GM19239 (cell line): ENCODE results near the gene TMEM45A.
"Not testable (repeated sequence)": the region's sequence is repeated elsewhere in the genome, so short reads cannot be mapped to it uniquely, and the experiment has no call there.

Experiments used
- DNase-seq: peaks from one replicate; pipeline ENCODE4 v3.0.0; 2011; ENCODE audit warnings: low spot score; ENCODE audit not compliant: insufficient read length
- FAIRE-seq: peaks from 2 replicates; lab custom pipeline; 2011; peaks lifted over from hg19 to GRCh38; lab: Jason Lieb, UNC

Gene TMEM45A

DNA sequence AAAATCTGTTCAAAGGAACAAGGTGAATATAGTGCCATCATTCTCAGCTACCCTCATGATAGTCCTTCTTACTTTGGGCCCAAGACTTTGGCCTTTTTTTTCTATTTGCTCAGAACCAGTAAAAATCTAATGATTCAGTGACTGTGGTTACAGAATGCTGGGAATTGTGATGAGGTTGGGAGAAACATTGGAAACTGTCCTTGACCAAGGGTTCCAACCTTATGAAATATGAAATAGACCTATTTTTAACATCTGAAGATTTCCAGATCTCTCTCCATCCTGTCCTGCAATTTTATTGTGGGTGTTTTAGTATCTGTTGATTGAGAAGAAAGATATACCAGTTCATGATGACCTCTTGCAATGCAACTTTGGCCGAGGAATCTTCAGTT lies 34.9 kb downstream of the TMEM45A start:
- FAIRE-seq (peak; percentile 49), DNase-seq (no peak)

DNA sequence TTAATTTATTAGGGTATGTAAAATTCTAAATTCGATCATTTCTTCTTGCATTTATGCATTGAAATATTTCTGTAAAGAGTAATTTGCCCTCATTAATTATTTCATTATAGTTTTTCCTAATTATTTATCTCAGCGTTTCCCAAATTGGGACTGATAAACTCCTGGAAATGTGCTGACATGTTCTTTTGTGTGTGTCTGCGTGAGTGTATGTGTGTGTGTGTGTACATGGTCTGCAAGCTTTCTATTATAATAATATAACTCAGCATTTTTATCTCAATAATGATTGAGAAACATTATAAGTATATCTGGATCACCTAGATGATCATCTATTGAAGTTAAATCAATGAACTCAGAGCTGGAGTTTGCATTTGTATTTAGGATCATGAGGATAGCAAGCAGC lies 38.7 kb downstream of the TMEM45A start:
- no peak for FAIRE-seq
- no peak for DNase-seq

DNA sequence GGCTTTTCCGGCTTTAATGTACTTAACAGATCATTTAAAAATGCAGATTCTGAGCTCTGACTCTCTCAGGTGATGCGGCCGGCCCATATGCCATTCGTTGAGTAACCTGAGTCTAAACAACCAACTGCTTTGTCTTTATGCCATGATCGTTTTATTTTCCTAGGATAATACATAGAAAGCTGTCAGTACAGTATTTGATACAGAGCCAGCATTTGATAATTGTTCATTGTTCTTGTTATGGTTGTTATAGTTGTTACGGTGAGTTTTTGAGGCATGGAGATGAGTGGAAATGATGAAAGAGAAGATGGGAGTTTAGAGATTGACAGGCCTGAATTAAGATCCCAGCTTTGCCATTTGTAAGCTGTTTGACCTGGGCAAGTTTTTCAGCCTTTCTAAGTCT lies 40.0 kb downstream of the TMEM45A start:
- no peak for FAIRE-seq
- no peak for DNase-seq

DNA sequence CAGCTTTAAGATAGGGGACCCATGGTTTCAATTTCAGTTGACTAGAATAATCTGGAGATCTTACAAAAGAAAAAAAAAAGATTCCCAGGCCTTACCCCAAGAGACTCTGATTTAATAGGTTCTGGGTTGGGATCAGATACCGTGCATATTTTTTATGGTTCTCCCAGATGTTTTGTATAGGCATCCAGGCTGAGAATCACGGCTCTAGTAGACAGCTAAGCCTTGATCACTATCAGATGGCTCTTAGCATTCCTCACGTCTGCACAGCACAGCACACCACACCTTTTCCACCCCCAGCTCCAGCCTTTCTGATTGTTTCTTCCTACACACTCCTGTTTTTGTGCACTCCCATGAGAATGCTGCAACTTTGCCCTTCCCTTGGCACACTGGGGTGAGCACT lies 40.8 kb downstream of the TMEM45A start:
- DNase-seq, result no peak
- FAIRE-seq, result no peak

DNA sequence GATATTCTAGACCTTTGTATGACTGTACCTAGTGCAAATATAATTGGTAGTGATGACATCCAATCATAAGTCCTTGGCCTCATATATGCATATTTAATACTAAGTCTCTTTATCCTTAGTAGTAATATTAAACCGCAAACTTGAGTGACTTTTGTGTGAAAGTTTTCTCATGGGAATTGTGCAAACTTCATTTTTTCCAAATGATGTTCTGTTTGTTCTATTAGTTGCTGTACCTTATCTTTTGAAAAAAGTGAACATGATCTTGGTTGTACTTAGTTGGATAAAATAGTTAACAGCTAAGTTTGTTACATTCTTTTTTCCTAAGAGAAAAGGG lies 43.2 kb downstream of the TMEM45A start:
- DNase-seq (no peak), FAIRE-seq (no peak)

DNA sequence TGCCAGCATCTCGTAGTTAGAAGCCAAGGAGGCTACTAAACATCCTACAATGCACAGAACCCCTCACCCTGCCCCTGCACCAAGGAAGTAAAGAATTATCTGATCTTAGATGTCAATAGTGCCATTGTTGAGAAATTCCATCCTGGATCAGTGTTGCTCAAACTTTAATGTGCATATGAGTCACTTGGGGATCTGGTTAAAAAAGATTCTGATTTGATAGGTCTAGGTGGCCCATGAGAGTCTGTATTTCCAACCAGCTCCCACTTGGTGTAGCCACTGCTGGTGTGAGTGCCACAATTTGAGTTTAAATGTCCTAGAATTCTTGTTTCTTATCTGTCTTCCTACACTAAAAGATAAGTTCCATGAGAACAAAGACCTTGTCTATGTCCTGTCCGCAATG lies 43.7 kb downstream of the TMEM45A start:
- FAIRE-seq, result no peak
- DNase-seq, result no peak

DNA sequence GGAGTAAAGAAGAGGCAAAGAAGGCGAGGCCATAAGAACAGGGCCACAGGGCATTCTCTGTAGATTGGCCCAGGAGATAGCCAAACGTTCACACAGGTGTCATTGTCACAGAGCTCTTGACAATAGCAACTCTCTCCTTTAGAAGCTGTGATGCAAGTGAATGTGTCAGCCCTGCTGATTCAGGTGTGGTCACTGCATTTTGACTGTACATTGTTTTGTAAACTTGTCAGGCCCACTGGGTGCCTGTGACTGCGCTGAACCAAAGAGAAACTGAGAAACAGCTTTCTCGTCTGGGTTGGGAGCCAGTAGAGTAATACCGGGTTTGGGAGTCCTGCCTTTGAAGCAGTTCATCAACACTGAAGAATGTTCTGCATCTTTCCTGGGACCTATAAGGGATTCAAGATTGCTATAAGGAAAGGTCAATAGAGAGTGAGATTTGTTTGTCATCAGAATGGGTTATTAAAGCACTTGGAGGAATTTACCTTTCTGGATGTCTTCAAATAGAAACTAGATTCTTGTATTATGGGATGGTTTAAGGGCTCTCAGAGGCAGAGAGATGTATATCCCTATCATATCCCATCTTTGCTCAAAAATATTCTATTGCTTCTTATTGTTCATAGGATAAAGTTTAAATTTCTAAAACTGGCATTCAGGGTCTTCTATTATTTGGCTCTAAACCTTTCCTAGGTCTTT lies 45.4 kb downstream of the TMEM45A start:
- no peak for DNase-seq
- FAIRE-seq, result peak; percentile 76

DNA sequence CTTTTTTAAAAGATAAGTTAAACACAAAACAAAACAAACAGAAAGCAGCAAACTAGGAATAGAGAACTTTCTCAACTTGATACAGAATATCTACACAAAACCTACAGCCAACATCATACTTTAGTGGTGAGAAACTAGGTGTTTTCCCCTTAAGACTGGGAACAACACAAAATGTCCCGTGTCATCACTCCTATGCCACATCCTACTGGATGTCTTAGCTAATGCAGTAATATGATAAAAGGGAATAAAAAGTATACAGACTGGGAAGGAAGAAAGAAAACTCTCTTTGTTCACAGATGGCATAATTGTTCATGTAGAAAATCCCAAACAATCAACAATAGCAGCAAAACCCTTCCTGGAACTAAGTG lies 45.9 kb downstream of the TMEM45A start:
- FAIRE-seq, result peak; percentile 4
- no peak for DNase-seq

DNA sequence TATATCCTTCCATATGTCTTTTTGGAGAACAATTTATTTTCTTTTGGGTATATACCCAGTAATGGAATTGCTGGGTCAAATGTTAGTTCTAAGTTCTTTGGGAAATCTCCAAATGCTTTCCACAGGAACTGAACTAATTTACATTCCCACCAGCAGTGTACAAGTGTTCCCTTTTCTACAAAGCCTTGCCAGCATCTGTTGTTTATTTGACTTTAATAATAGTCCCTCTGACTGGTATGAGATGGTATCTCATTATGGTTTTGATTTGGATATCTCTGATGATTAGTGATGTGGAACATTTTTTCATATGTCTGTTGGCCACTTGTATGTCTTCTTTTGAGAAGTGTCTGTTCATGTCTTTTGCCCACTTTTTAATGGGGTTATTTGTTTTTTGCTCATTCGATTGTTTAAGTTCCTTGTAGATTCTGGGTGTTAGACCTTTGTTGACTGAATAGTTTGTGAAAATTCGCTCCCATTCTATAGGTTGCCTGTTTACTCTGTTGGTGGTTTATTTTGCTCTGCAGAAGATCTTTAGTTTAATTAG lies 48.4 kb downstream of the TMEM45A start:
- no peak for DNase-seq
- FAIRE-seq, result no peak

DNA sequence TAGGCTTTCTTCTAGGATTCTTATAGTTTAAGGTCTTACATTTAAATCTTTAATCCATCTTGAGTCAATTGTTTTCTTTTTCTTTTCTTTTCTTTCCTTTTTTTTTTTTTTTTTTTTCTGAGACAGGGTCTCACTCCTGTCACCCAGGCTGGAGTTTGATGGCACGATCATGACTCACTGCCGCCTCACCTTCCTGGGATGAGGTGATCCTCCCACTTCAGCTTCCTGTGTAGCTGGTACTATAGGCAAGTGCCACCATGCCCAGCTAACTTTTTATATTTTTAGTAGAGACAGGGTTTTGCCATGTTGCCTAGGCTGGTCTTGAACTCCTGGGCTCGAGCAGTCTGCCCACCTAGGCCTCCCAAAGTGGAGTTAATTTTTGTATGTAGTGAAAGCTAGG lies 49.0 kb downstream of the TMEM45A start:
- DNase-seq, FAIRE-seq: not testable (repeated sequence)

DNA sequence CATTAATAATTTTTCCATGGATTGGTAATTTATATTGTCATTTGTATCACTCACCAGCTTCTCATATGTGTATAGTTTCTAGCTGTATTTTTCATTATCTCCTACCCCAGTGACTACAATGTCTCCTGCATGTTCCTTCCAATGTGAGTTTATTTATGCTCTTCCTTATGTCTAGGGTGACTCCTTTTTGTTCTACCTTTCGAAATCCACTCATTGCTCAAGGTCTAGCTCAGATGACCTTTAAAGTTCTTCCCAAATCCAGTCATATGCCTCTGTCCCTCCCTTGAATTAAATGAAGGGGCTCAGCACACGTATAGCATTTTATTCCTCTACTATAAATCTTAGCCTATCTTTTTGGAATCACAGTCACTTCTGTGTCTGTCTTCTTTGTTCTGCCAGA lies 53.0 kb downstream of the TMEM45A start:
- DNase-seq, result no peak
- no peak for FAIRE-seq

DNA sequence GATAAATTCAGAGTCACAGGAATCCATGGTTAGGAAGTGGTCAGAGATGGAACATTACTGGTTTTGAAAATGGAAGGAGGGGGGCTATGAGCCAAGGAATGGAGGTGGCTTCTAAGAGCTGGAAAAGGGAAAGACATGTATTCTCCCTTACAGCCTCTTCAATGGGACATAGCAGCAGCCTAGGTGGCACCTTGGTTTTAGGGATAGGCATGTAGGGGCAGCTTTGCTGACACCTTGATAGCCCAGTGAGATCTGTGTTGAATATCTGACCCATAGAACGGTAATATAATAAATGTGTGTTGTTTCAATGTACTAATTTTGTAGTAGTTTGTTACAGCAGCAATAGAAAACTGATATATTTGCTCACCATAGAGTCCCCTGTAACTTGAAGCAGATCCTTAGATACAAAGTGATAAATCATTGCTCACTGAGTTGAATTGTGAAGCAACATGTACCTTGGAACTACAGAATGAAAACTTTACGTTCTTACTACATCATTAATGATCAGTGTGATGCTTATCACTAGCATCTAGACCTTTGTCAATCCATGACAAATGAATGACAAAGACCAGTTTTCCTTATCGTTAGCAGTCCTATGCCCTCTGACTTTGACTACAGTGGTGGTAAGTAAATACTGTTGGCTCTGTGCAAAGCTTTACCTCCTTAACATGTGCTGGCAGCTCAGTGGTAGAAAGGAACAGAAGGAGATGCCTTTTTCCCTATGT lies 53.8 kb downstream of the TMEM45A start:
- DNase-seq (no peak), FAIRE-seq (no peak)

DNA sequence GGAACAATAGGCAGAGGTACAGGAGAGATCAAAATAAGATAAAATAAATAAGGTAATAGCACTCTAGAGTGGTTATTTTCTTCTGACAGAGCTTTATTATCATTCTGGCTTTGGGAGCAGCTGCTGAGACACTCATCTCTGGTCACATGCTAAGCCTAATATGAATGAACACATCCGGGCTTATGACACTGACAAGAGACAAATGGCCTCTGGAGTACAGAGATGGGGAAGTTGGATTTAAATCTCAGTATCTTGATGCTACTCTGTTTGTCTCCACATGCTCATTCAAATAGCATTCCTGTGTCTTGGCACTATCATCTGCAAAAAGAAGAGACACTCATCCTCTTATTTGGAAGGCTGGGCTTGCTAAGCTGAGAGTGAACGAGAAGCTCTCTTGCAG lies 55.6 kb downstream of the TMEM45A start:
- no peak for DNase-seq
- no peak for FAIRE-seq

DNA sequence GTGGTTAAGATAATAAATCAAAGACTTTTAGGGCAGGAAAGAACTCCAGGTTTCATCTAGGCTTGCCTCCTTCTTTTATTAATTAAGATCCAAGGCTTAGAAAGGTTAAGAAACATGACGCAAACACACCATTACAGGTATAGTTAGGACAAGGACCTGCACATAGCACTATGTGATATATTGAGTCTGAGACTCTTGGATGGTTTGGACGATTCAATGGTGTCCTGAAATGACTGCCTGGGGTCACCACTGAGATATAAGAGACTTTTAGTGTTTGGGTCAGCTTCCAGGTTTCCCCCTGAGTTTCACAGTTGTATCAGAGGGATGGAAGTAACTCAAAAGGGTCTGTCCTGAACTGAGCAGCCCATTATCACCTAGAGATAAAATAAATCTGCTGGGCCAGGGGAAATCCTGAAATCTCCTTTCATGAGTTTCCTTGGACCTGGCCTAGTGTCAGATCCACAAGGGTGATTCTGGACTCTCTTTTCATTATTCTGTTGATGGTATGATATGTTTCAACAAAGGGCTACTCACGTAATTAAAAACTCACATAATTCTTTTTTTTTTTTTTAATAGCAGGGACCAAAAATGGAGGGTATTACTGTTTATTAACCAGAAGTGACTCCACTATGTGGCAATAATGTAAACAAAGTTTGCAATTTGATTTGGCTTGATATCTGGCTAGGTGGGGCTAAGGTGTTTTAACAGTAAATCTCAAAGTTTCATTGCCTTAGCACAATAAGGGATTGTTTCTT lies 61.4 kb downstream of the TMEM45A start:
- FAIRE-seq (no peak), DNase-seq (no peak)

DNA sequence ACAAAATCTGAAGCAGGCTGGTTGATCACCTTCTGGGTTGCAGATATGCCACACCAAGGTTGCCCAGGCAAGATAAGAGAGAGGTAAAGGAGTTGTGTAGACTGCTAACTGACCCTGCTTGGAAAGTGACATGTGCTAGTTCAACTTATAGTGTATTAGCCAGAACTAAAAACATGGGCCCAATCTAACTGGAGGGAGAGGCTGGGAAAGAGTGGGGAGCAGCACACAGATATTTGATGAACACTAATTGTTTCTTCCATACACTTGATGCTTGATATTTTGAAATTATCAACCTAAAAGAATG lies 61.9 kb downstream of the TMEM45A start:
- no peak for DNase-seq
- no peak for FAIRE-seq

DNA sequence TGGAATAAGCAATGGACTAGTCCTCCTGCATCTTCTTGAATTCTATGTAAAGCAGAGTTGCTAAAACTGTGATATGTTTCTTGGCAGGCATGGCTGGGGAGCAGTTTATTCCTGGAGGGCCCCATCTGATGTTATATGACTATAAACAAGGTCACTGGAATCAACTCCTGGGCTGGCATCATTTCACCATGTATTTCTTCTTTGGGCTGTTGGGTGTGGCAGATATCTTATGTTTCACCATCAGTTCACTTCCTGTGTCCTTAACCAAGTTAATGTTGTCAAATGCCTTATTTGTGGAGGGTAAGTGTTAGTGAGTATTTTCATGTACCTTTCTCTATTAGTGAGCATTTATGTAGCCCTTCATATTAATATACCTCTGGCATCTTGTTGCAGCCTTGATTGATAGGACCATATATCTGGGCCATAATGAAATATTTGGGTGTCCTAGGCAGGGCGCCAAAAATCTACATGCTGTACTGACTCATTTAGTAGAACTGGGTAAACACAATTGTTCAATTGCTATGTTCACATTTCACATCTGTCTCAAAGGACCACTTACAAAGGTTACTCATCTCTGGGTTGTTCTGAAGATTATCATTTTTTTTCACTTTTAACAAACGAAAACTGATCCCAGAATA lies 64.4 kb downstream of the TMEM45A start:
- FAIRE-seq (no peak), DNase-seq (no peak)

DNA sequence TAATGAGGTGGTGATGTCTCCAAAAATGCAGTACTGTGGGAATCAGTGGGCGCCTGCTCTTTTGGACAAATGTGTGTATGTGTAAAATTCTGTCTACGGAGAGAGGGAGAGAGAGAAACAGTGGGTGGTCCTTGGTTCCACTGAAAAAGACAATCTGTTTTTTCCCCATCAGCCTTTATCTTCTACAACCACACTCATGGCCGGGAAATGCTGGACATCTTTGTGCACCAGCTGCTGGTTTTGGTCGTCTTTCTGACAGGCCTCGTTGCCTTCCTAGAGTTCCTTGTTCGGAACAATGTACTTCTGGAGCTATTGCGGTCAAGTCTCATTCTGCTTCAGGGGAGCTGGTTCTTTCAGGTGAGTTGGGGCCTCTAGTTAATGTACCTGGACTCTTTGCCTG lies 65.8 kb downstream of the TMEM45A start:
- DNase-seq (no peak), FAIRE-seq (no peak)

DNA sequence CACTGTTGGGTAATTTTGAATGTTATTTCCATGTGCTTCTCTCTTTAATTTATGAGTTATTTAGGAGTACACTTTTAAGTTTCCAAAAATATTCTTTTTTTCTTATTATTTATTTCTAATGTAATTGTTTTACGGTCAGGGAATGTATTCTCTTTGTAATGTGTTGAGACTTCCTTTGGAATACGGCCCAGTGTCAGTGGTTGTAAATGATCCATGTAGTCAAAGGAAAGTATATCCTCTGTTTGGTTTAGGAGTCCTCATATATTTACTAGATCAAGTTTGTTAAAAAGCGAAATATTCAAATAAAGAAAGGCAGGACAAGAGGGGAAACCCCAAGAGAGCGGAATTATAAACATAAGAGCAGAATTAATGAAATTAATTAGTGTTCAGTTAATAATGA lies 68.0 kb downstream of the TMEM45A start:
- DNase-seq, result no peak
- no peak for FAIRE-seq

DNA sequence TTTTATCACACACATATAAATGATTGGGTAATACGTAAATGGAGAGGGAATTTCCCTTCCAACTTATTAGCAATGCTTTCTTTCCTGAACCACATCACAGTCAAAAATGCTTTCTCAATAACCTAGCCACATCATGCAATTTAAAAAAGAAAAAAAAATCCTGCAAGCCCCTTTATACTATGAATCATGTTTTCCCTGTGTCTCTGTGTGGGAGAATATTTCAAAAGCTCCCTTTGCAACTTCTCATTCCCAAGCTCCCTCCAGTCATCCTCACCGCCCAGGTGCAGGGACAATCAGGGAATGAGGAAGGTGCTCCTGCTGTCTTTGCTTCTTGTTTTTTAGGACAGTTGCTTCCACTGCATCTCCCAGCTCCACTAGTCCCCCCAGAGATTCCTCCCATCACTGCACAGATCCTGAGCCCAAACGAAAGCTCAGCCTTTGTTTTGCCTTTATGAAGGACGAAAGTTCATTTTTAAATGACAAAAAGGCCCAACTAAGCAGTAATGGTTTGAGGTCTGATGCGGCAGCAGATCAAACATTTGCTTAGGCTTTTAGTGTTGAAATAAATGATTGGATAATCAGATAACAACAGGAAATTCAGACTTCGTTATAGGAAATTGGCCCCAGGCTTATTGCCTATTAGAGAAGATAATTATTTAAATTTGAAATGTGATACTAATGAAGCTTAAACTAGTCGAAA lies 69.2 kb downstream of the TMEM45A start:
- FAIRE-seq (no peak), DNase-seq (no peak)

DNA sequence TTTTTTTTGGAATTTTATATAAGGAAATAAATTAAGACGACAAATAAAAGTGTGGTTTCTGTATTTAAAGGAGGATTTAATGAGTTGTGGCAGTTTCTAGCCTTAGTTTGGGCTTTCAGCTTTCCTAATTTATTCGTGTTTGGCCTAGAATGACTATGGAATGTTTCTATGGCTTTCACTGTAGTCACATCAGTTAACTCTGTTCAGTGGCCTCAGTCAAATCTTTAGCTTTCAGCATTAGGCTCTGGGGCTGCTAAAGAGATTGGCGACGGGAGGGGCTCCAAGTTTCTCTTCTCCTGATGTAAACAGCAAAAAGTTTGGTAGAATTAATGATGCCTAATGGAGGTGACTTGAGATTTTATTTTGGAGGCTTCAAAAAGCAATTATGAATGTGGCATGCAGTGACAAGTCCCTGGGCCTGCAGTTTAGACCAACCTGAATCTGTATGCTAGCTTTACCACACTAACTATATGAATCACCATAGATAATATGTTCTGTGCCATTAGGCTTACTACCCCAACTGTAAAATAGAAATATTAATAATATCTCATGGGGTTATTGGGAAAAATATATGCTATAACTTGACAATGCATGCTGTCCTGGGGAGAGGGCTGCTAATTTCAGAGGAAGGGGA lies 69.9 kb downstream of the TMEM45A start:
- DNase-seq, result no peak

More for the DNA sequence above, 69.9 kb downstream of the TMEM45A start:
- FAIRE-seq, result no peak
